ENCODE results near the gene TAF6L.

GRCh38 chr11:62782753-62783152 lies 11.6 kb downstream of the TAF6L start:
- TF ChIP-seq, protein P1, sequence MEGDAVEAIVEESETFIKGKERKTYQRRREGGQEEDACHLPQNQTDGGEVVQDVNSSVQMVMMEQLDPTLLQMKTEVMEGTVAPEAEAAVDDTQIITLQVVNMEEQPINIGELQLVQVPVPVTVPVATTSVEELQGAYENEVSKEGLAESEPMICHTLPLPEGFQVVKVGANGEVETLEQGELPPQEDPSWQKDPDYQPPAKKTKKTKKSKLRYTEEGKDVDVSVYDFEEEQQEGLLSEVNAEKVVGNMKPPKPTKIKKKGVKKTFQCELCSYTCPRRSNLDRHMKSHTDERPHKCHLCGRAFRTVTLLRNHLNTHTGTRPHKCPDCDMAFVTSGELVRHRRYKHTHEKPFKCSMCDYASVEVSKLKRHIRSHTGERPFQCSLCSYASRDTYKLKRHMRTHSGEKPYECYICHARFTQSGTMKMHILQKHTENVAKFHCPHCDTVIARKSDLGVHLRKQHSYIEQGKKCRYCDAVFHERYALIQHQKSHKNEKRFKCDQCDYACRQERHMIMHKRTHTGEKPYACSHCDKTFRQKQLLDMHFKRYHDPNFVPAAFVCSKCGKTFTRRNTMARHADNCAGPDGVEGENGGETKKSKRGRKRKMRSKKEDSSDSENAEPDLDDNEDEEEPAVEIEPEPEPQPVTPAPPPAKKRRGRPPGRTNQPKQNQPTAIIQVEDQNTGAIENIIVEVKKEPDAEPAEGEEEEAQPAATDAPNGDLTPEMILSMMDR (IDR thresholded peaks at IDR 0.05): no peak
- TF ChIP-seq EZH2 (IDR thresholded peaks at IDR 0.05; ENCODE audit: borderline replicate concordance, insufficient read depth, low read depth, low read length, poor library complexity, severe bottlenecking): no peak

All from B cell (primary cell).